HUES48 (cell line): ENCODE data around the gene PPDPF.

Experiments used
- H3K27ac ChIP-seq: one replicate; pipeline ENCODE4 v1.7.0; 2013; ENCODE audit warnings: low read depth, low read length, inconsistent platforms
- H3K27me3 ChIP-seq: 2 replicates; pipeline ENCODE4 v1.6.1; 2013; ENCODE audit warnings: mild to moderate bottlenecking, low read length; ENCODE audit not compliant: control insufficient read depth, insufficient read depth
- H3K36me3 ChIP-seq: 2 replicates; pipeline ENCODE4 v1.6.1; 2013; ENCODE audit warnings: low read length; ENCODE audit not compliant: control insufficient read depth, insufficient read depth
- H3K4me1 ChIP-seq: 2 replicates; pipeline ENCODE4 v1.6.1; 2013; ENCODE audit warnings: mild to moderate bottlenecking, low read length; ENCODE audit not compliant: control insufficient read depth, insufficient read depth
- H3K4me3 ChIP-seq: 2 replicates; pipeline ENCODE4 v1.5.1; 2013; ENCODE audit warnings: mild to moderate bottlenecking, low read depth, low read length
- H3K9ac ChIP-seq: 2 replicates; pipeline ENCODE4 v1.6.1; 2013; ENCODE audit warnings: mild to moderate bottlenecking, low read depth, low read length, moderate library complexity
- H3K9me3 ChIP-seq: 2 replicates; pipeline ENCODE4 v1.6.1; 2013; ENCODE audit warnings: low read length; ENCODE audit not compliant: control insufficient read depth, insufficient read depth

PPDPF gene

DNA sequence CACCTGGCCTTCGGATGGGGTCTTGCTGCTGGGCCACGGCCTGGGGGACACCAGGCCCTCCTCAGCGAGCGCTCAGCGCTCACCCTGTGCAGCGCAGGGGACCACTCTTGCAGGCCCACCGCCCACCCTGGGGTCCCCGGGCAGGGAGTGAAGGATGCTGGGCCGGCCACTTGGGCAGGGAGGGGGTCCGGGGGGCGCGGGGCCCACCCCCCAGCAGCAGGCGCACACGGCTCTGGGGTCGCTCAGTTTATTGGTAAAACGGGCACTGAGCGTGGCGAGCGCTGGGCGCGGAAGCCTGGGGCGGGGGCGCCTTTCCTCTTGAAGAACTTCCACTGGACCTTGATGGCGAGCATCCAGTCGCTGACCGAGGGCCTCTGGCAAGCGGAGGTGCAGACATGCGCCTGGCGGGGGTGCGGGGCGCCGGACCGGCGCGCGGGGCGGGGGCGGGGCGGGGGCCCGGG, 32.8 kb upstream of the PPDPF start:
- H3K4me1 ChIP-seq: peaks cover 3% of the 10 kb centered on the region; the same call in 1 of the 2 replicates
- peaks cover 9% of the 10 kb centered on the region; the same call in 1 of the 2 replicates for H3K36me3 ChIP-seq
- peaks cover 21% of the 10 kb centered on the region for H3K27me3 ChIP-seq
- no peak overlapping the region for H3K9ac ChIP-seq
- no peak overlapping the region for H3K27ac ChIP-seq
- H3K4me3 ChIP-seq: peak overlapping the region; percentile 32; the same call in 1 of the 2 replicates
- H3K9me3 ChIP-seq: no peaks in the 10 kb centered on the region

DNA sequence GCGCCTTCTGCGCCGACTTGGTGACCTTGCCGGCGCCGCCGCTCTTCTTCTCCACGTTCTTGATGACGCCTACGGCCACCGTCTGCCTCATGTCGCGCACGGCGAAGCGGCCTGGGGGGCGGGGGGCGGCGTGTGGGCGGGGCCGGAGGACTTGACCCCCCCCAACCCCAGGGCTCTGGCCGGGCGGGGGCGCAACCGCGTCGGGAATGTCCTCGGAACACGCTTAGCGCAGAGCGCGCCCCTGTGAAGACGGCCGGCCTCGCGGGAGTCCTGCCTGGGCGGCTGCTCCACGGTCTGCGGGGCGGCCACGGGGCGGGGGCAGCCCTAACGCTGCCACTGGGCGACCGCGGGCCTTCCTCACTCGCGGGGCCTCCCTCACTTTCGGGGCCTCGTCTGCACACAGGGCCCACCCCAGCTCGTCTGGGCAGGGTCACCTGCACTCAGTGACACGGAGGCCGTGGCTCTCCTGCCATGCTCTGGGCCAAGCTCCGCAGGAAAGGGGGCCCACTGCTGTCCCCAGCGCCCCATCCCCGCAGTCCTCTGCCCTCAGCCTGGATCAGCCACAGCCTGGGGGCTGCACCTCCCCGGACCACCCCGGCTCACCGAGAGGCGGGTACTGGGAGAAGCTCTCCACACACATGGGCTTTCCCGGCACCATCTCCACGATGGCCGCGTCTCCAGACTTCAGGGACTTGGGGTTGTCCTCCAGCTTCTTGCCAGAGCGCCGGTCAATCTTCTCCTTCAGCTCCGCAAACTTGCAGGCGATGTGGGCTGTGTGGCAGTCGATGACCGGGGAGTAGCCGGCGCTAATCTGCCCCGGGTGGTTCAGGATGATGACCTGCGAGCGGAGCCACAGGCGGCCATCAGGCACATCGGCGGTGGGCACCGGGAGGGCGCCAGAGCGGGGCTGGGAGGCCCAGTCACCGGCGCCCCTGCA, 32.0 kb upstream of the PPDPF start:
- Histone ChIP-seq H3K4me3 (peak overlapping the region; percentile 29; the same call in 1 of the 2 replicates), H3K9me3 (no peaks in the 10 kb centered on the region), H3K36me3 (peaks cover 9% of the 10 kb centered on the region; the same call in 1 of the 2 replicates), H3K9ac (no peak overlapping the region), H3K27me3 (peaks cover 21% of the 10 kb centered on the region), H3K27ac (no peak overlapping the region), H3K4me1 (peaks cover 3% of the 10 kb centered on the region; the same call in 1 of the 2 replicates)

DNA sequence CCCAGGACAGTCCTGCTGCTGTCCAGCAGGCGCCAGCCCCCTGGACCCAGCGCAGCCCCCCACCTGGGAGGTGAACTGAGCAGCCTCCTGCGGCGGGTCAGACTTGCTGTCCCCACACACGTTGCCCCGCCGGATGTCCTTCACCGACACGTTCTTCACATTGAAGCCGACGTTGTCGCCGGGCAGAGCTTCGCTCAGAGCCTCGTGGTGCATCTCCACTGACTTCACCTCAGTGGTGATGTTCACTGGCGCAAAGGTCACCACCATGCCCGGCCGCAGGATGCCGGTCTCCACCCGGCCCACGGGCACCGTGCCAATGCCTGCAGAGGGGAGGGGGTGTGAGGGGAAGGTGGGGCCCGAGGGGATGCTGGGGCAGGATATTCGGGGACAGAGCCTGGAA, 30.1 kb upstream of the PPDPF start:
- Histone ChIP-seq H3K27me3 (peaks cover 21% of the 10 kb centered on the region), H3K9me3 (no peaks in the 10 kb centered on the region), H3K36me3 (peaks cover 12% of the 10 kb centered on the region), H3K4me1 (peaks cover 3% of the 10 kb centered on the region; the same call in 1 of the 2 replicates), H3K9ac (no peak overlapping the region), H3K27ac (no peak overlapping the region), H3K4me3 (no peak overlapping the region)

DNA sequence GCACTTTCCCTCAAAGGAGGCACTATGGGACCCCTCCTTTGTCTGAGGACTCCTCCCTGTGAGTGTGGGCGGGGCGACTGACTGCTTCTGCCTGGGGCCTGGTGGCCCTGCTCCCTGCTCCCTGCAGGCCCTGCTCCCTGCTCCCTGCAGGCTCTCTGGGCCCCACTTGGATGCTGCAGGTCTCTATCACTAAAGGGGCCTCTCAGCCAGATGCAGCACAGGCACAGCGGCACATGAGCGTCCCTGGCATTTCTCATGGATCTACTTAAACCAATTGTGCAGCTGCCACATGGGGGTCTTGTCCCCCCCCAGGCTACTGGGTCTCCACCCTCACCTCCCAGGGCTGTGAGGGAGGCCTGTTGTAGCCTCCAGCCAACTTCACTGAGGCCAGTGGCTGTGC, 29.5 kb upstream of the PPDPF start:
- Histone ChIP-seq H3K27ac (no peak overlapping the region), H3K9me3 (no peaks in the 10 kb centered on the region), H3K27me3 (peaks cover 21% of the 10 kb centered on the region), H3K9ac (no peak overlapping the region), H3K4me1 (peaks cover 3% of the 10 kb centered on the region; the same call in 1 of the 2 replicates), H3K4me3 (no peak overlapping the region), H3K36me3 (peaks cover 12% of the 10 kb centered on the region)

DNA sequence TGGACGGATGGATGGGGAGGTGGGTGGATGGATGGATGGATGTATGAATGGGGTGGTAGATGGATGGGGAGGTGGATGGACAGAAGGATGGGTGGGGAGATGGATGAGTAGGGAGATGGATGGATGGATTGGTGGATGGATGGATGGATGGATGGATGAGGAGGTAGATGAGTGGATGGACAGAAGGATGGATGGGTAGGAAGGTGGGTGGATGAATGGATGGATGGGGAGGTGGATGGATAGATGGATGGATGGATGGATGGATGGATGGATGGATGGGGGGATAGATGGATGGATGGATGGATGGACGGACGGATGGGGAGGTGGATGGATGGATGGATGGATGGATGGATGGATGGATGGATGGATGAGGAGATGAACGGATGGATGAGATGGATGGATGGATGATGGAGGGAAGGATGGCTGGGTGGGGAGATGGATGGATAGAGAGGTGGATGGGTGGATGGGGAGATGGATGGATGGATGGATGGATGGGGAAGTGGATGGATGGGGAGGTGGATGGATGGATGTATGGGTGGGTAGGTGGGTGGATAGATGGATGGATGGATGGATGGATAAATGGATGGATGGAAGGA, 28.8 kb upstream of the PPDPF start:
- Histone ChIP-seq H3K4me1 (peaks cover 7% of the 10 kb centered on the region; the same call in 1 of the 2 replicates), H3K4me3 (no peak overlapping the region), H3K27ac (no peak overlapping the region), H3K9me3 (no peaks in the 10 kb centered on the region), H3K36me3 (peaks cover 12% of the 10 kb centered on the region), H3K9ac (no peak overlapping the region), H3K27me3 (peaks cover 27% of the 10 kb centered on the region)

DNA sequence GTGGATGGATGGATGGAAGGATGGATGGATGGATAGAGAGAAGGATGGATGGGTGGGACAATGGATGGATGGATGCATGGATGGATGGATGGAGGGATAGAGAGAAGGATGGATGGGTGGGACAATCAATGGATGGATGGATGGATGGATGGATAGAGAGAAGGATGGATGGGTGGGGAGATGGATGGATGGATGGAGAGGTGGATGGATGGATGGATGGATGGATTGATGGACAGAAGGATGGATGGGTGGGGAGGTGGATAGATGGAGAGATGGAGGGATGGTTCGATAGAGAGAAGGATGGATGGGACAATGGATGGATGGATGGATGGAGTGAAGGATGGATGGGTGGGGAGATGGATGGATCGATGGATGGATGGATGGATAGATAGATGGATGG, 28.0 kb upstream of the PPDPF start:
- H3K9ac ChIP-seq: no peak overlapping the region
- no peak overlapping the region for H3K27ac ChIP-seq
- H3K27me3 ChIP-seq: peaks cover 30% of the 10 kb centered on the region
- H3K36me3 ChIP-seq: peaks cover 12% of the 10 kb centered on the region
- no peaks in the 10 kb centered on the region for H3K9me3 ChIP-seq
- H3K4me1 ChIP-seq: peaks cover 7% of the 10 kb centered on the region; the same call in 1 of the 2 replicates
- no peak overlapping the region for H3K4me3 ChIP-seq

DNA sequence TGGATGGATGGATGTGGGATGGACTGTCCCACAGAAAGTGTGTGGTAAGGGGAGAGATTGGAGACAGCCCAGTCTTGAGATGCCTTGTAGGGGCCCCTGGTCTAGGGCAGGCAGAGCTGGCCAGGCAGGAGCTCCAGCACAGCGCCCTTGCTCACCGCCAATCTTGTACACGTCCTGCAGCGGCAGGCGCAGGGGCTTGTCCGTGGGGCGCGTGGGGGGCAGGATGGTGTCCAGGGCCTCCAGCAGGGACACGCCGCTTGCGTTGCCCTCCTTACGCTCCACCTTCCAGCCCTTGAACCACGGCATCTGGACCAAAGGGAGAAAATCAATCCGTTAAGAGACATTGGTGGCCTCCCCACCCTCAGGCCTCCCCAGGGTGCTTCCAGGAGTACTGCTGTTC, 27.6 kb upstream of the PPDPF start:
- H3K27ac ChIP-seq: no peak overlapping the region
- peaks cover 10% of the 10 kb centered on the region; the same call in 1 of the 2 replicates for H3K4me1 ChIP-seq
- peaks cover 30% of the 10 kb centered on the region for H3K27me3 ChIP-seq
- peaks cover 12% of the 10 kb centered on the region for H3K36me3 ChIP-seq
- H3K9ac ChIP-seq: no peak overlapping the region
- H3K9me3 ChIP-seq: no peaks in the 10 kb centered on the region
- no peak overlapping the region for H3K4me3 ChIP-seq

DNA sequence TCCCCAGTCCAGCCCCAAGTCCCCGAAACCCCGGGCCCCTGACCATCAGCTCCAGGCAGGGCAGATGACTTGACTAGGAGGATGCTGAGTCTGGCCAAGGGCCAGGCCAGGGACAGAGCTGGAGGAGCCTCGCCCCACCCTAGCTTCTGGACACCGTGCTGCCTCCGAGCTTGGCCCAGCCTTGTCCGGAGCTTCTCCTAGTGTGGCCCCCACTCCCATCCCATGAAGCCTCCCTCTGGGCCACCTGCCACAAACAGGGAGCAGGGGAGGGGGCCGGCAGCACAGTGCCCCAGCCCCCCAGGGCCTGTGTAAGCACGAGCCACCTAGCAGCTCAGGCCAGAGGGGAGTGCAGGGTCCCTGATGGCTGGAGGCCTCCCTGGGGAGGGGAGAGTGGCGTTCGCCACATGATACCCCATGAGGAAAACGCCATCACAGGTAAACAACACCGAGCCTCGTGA, 27.0 kb upstream of the PPDPF start:
- H3K27ac ChIP-seq: no peak overlapping the region
- no peak overlapping the region for H3K9ac ChIP-seq
- no peak overlapping the region for H3K4me3 ChIP-seq
- H3K4me1 ChIP-seq: peaks cover 12% of the 10 kb centered on the region; the same call in 1 of the 2 replicates
- H3K27me3 ChIP-seq: peaks cover 33% of the 10 kb centered on the region
- no peaks in the 10 kb centered on the region for H3K9me3 ChIP-seq
- peaks cover 12% of the 10 kb centered on the region for H3K36me3 ChIP-seq

DNA sequence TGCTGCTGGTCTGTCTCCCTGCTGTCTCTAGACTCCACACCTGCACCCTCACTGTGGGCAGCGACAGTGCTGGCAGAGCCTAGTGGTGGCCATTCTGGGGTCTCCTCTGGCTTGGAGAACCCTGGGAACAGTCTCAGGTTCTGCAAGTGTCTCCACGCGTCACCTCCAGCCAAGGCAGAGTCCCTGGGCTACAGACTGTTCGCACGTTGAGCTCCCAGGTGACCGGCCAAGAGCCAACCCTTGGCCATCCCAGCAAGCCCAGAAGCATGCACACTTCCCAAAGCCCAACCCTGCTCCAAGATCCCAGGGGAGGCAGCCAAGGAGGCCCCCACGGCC, 26.5 kb upstream of the PPDPF start:
- Histone ChIP-seq H3K27ac (no peak overlapping the region), H3K9ac (no peak overlapping the region), H3K36me3 (peaks cover 12% of the 10 kb centered on the region), H3K4me3 (no peak overlapping the region), H3K9me3 (no peaks in the 10 kb centered on the region), H3K27me3 (peaks cover 29% of the 10 kb centered on the region), H3K4me1 (peaks cover 9% of the 10 kb centered on the region; the same call in 1 of the 2 replicates)

DNA sequence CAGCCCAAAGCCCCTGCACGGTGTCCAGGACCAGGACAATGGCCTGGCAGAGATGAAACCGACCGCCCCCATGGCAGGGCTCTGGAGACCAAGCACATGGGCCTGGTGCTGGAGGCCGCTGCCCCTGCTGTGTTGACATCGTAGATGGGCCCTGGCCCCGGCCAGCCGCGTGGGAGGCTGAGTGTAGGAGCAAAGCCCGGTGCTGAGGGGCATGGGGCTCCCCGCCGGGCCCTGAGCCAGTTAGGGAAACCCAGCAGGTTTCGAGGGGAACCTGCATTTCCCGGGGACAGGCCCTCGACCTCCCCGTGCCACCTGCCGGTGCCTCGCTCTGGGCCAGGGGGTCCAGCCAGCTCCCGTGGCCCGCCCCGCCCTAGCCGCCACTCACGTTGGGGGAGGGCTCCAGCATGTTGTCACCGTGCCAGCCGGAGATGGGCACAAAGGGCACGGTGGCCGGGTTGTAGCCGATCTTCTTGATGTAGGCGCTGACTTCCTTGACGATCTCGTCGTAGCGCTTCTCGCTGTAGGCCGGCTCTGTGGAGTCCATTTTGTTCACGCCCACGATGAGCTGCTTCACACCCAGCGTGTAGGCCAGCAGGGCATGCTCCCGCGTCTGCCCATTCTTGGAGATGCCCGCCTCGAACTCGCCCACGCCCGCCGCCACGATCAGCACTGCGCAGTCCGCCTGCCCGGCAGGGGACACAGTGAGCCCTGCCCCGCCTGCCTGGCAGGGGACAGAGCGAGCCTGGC, 26.0 kb upstream of the PPDPF start:
- Histone ChIP-seq H3K4me1 (peaks cover 9% of the 10 kb centered on the region; the same call in 1 of the 2 replicates), H3K27ac (no peak overlapping the region), H3K36me3 (peaks cover 12% of the 10 kb centered on the region), H3K9me3 (no peaks in the 10 kb centered on the region), H3K27me3 (peaks cover 28% of the 10 kb centered on the region), H3K9ac (no peak overlapping the region), H3K4me3 (no peak overlapping the region)
